Vagina (tissue), 2 donors: ENCODE results near the gene DDX60. TPM values are rescaled to one million over a fixed set of nuclear protein-coding genes. Genes with fewer than 3 reads are reported as not detected.
"Not testable (repeated sequence)": the region's sequence is repeated elsewhere in the genome, so short reads cannot be mapped to it uniquely, and the experiment has no call there.

Source experiments
- DNase-seq, 2 donors: peaks; one replicate each; pipeline ENCODE4 v3.0.0-alpha.2; 2017; ENCODE audit errors: extremely low spot score in 2 of 2
- H3K27ac ChIP-seq: fragments of 200-600 bp; sonication (generic); one replicate; pipeline ENCODE4 v1.5.1; 2019
- H3K27me3 ChIP-seq: fragments of 200-600 bp; sonication (generic); one replicate; pipeline ENCODE4 v1.5.1; 2019
- H3K36me3 ChIP-seq, 2 donors: fragments of 200-600 bp; sonication (generic); one replicate each; pipeline ENCODE4 v1.5.1; 2017 to 2019
- H3K4me1 ChIP-seq: fragments of 200-600 bp; sonication (generic); one replicate; pipeline ENCODE4 v1.5.1; 2019
- H3K4me3 ChIP-seq, 2 donors: fragments of 200-600 bp; sonication (generic); 1 replicate in 1 of 2; 2 replicates in 1 of 2; pipeline ENCODE4 v1.5.1; 2016 to 2019
- H3K9me3 ChIP-seq: fragments of 200-600 bp; sonication (generic); one replicate; pipeline ENCODE4 v1.5.1; 2019
- CTCF ChIP-seq, 3 experiments: fragments of 450-650 bp in 2 of 3; fragments of 200-600 bp in 1 of 3; sonication (generic) in 1 of 3; IDR thresholded peaks; one replicate each; pipeline ENCODE4 v1.5.1; 2017 to 2019; ENCODE audit warnings: antibody characterized with exemption in 3 of 3, mild to moderate bottlenecking in 2 of 3, moderate library complexity in 2 of 3
- POLR2A ChIP-seq, 2 donors: fragments of 450-650 bp; IDR thresholded peaks; one replicate each; pipeline ENCODE4 v1.6.1; 2017; ENCODE audit warnings: antibody characterized with exemption in 2 of 2, mild to moderate bottlenecking in 2 of 2, moderate library complexity in 2 of 2
- POLR2AphosphoS5 ChIP-seq, 2 donors: sonication (generic); formaldehyde crosslinking; IDR thresholded peaks; one replicate each; pipeline ENCODE4 v1.9.0; 2017; ENCODE audit warnings: antibody characterized with exemption in 2 of 2, mild to moderate bottlenecking in 2 of 2, low read depth in 1 of 2; ENCODE audit not compliant: insufficient read depth in 1 of 2
- intact Hi-C: fragments of 100-400 bp; cut with DNase I; formaldehyde crosslinking; loops from one replicate; pipeline ENCODE4 v1.15.1; 2023
- total RNA-seq: library from RNA; depleted of rRNA; stranded (reverse); fragments of >200 nt; gene quantifications from one replicate; pipeline ENCODE4 v1.2.3, GENCODE V29; 2016

DDX60 gene
- total RNA-seq, 1 donor from 2014 or later: 7.4 TPM

- Histone ChIP-seq H3K4me1 (no peaks in the 10 kb centered on the region), H3K27ac (no peak overlapping the region), H3K4me3 (no peak overlapping the region), H3K27me3 (no peaks in the 10 kb centered on the region), H3K9me3 (no peaks in the 10 kb centered on the region), H3K36me3 (no peaks in the 10 kb centered on the region)
- DNase-seq: no peak
- intact Hi-C loops: no loop called here
- TF ChIP-seq POLR2AphosphoS5 (IDR thresholded peaks at IDR 0.05; ENCODE audit: insufficient read depth in 1 of 2, low read depth in 1 of 2) (no peak), POLR2A (IDR thresholded peaks at IDR 0.05) (no peak), CTCF (IDR thresholded peaks at IDR 0.05) (no peak)
Measured at GRCh38 chr4:168335621-168336020, 17.1 kb upstream of the DDX60 start.

- Histone ChIP-seq H3K27me3 (no peaks in the 10 kb centered on the region), H3K4me1 (no peaks in the 10 kb centered on the region), H3K36me3 (no peaks in the 10 kb centered on the region), H3K4me3 (no peak overlapping the region), H3K27ac (no peak overlapping the region), H3K9me3 (no peaks in the 10 kb centered on the region)
- no peak for DNase-seq
- intact Hi-C loops: no loop called here
- TF ChIP-seq CTCF (IDR thresholded peaks at IDR 0.05): no peak
- no peak for TF ChIP-seq POLR2AphosphoS5 (IDR thresholded peaks at IDR 0.05; ENCODE audit: insufficient read depth in 1 of 2, low read depth in 1 of 2)
- no peak for TF ChIP-seq POLR2A (IDR thresholded peaks at IDR 0.05)
Measured at GRCh38 chr4:168334053-168334452, 15.5 kb upstream of the DDX60 start.

GRCh38 chr4:168330575-168330974 lies 12.0 kb upstream of the DDX60 start:
- H3K27ac ChIP-seq, H3K36me3 ChIP-seq, intact Hi-C loops, H3K27me3 ChIP-seq, H3K4me1 ChIP-seq, H3K9me3 ChIP-seq, H3K4me3 ChIP-seq, DNase-seq: not testable (repeated sequence)

GRCh38 chr4:168325591-168325990 lies 7.0 kb upstream of the DDX60 start:
- Histone ChIP-seq H3K4me3 (no peak overlapping the region), H3K9me3 (no peaks in the 10 kb centered on the region), H3K27ac (no peak overlapping the region), H3K27me3 (no peaks in the 10 kb centered on the region), H3K4me1 (no peaks in the 10 kb centered on the region), H3K36me3 (no peaks in the 10 kb centered on the region)
- no peak for DNase-seq
- TF ChIP-seq POLR2AphosphoS5 (IDR thresholded peaks at IDR 0.05; ENCODE audit: insufficient read depth in 1 of 2, low read depth in 1 of 2) (no peak), CTCF (IDR thresholded peaks at IDR 0.05) (no peak), POLR2A (IDR thresholded peaks at IDR 0.05) (no peak)
- intact Hi-C loops: no loop called here

- H3K9me3 ChIP-seq: no peaks in the 10 kb centered on the region
- TF ChIP-seq CTCF (IDR thresholded peaks at IDR 0.05) (no peak), POLR2AphosphoS5 (IDR thresholded peaks at IDR 0.05; ENCODE audit: insufficient read depth in 1 of 2, low read depth in 1 of 2) (no peak), POLR2A (IDR thresholded peaks at IDR 0.05) (no peak)
- no peak for DNase-seq
- intact Hi-C loops: loop anchor here (5.0 kb wide), 1 partner anchor 161 kb away; the partner anchor contains the start of gene DDX60L
- H3K4me3 ChIP-seq: no peak overlapping the region
- H3K27me3 ChIP-seq: no peaks in the 10 kb centered on the region
- H3K27ac ChIP-seq: no peak overlapping the region
- H3K4me1 ChIP-seq: peaks cover 18% of the 10 kb centered on the region
- no peaks in the 10 kb centered on the region for H3K36me3 ChIP-seq
Measured at GRCh38 chr4:168321006-168321405, 2.5 kb upstream of the DDX60 start.
